Measurements from ENCODE around the gene USP12.

USP12 gene

GRCh38 chr13:27183561-27184147, 12.0 kb upstream of the USP12 start:
- no peaks in the 10 kb centered on the region for H3K36me3 Mint-ChIP-seq (ENCODE audit: low read depth)
- H3K27ac Mint-ChIP-seq = peak overlapping the region; percentile 73
- no peak for TF ChIP-seq CTCF (IDR thresholded peaks at IDR 0.05)
- no peak for DNase-seq
- peaks cover 6% of the 10 kb centered on the region for H3K27me3 Mint-ChIP-seq (ENCODE audit: low read depth, poor library complexity)
- no peaks in the 10 kb centered on the region for H3K9me3 Mint-ChIP-seq
- peaks cover 20% of the 10 kb centered on the region for H3K4me1 Mint-ChIP-seq
- no peak overlapping the region for H3K4me3 Mint-ChIP-seq

- Mint-ChIP-seq H3K36me3 (ENCODE audit: low read depth) (no peaks in the 10 kb centered on the region), H3K9me3 (no peaks in the 10 kb centered on the region), H3K27ac (peak overlapping the region; percentile 73), H3K4me3 (no peak overlapping the region), H3K27me3 (ENCODE audit: low read depth, poor library complexity) (peaks cover 11% of the 10 kb centered on the region), H3K4me1 (peaks cover 20% of the 10 kb centered on the region)
- TF ChIP-seq CTCF (IDR thresholded peaks at IDR 0.05) = no peak
- DNase-seq = no peak
Measured at GRCh38 chr13:27182844-27183497, 11.4 kb upstream of the USP12 start.

GRCh38 chr13:27182054-27182453, 10.4 kb upstream of the USP12 start:
- DNase-seq = no peak
- Mint-ChIP-seq H3K36me3 (ENCODE audit: low read depth) (no peaks in the 10 kb centered on the region), H3K4me3 (no peak overlapping the region), H3K27me3 (ENCODE audit: low read depth, poor library complexity) (peaks cover 18% of the 10 kb centered on the region), H3K4me1 (peaks cover 20% of the 10 kb centered on the region), H3K27ac (peak overlapping the region; percentile 48), H3K9me3 (no peaks in the 10 kb centered on the region)
- TF ChIP-seq CTCF (IDR thresholded peaks at IDR 0.05) = no peak

GRCh38 chr13:27177852-27178251, 6.2 kb upstream of the USP12 start:
- TF ChIP-seq CTCF (IDR thresholded peaks at IDR 0.05) = no peak

GRCh38 chr13:27176470-27177410, 5.1 kb upstream of the USP12 start:
- TF ChIP-seq CTCF (IDR thresholded peaks at IDR 0.05) = no peak
- H3K9me3 Mint-ChIP-seq = no peaks in the 10 kb centered on the region
- H3K27ac Mint-ChIP-seq = no peak overlapping the region
- H3K36me3 Mint-ChIP-seq (ENCODE audit: low read depth) = no peaks in the 10 kb centered on the region
- DNase-seq = no peak
- H3K4me3 Mint-ChIP-seq = no peak overlapping the region
- H3K27me3 Mint-ChIP-seq (ENCODE audit: low read depth, poor library complexity) = peaks cover 19% of the 10 kb centered on the region
- peaks cover 13% of the 10 kb centered on the region for H3K4me1 Mint-ChIP-seq

More at GRCh38 chr13:27177852-27178251, 6.2 kb upstream of the USP12 start:
- DNase-seq = no peak
- peaks cover 13% of the 10 kb centered on the region for H3K4me1 Mint-ChIP-seq
- H3K9me3 Mint-ChIP-seq = no peaks in the 10 kb centered on the region
- H3K27me3 Mint-ChIP-seq (ENCODE audit: low read depth, poor library complexity) = peaks cover 23% of the 10 kb centered on the region
- no peak overlapping the region for H3K27ac Mint-ChIP-seq
- H3K36me3 Mint-ChIP-seq (ENCODE audit: low read depth) = no peaks in the 10 kb centered on the region
- no peak overlapping the region for H3K4me3 Mint-ChIP-seq

Measured in nephron progenitor cell (in vitro differentiated cells).